Stimulated activated CD4-positive, alpha-beta T cell treated with anti-CD3 and anti-CD28 coated beads, TNF-alpha, amount 100 ng/mL, for 1 hour (primary cell): ENCODE measurements around the gene SLC2A10.
"Not testable (repeated sequence)": the region's sequence is repeated elsewhere in the genome, so short reads cannot be mapped to it uniquely, and the experiment has no call there.

Source experiments
- DNase-seq, 3 donors: peaks; one replicate each; pipeline ENCODE4 v3.0.0-alpha.2; 2020; ENCODE audit warnings: low read depth in 3 of 3, low spot score in 1 of 3

The SLC2A10 gene

DNA sequence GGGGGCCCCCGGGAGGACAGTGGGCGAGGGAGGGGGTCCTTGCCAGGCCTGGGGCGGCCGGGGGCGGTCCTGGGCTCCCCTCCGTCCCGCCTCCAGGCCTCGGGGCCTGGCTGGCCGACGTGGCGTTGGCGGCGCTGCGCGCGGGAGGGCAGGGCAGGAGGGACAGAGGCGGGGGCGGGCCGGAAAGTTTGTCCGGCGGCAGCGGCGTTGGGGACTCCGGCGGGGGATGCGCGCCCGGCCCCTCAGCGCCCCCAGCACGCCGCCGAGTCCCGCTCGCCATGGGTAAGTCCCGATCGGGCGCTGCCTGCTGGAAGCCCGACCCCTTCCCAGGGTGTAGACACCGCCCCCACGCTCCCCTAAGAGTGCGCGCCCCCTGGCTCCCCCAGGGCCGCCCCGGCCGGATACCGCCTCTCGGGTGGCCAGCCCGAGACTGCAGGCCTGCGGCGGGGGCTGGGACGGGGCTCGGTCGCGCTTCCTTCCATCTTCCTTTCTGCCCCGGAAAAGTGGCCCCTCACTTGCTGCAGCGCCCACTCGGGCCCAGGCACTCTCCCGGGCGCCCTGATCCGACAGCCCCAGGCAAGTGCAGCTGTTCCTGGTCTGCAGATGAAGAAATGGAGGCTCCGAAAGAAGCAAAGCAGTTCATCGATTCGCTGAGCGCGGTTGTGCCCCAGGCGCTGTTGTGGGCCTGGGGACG is at the start of gene SLC2A10:
Gene SLC2A10 (plus strand): TSS at position 191 of the 694 bp plus-strand sequence. CDS start 88 bp downstream, at position 279.
- DNase-seq: no peak

GRCh38 chr20:46660487-46660886 is 49.0 kb upstream of the SLC2A10 start:
- no peak for DNase-seq

DNA sequence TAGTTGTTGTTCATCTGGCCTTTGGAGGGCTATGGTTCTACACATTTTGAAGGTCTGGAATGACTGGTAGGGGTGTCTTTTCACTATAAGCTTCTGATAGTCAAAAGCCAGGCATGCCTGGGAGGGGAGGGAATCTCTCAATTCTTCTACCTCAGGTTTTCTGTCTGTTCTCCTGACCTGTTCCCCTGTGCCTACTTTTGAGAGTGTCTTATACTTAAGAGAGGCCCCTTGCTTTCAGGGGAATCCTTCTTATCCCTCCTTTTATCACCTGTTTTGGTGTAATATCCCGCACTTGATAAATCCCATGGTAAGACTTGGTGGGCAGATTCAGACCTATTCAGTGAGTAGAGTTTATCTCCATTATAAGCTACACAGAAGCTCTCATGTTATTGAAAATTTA is 47.8 kb upstream of the SLC2A10 start:
- DNase-seq: no peak

GRCh38 chr20:46663531-46663930 is 45.9 kb upstream of the SLC2A10 start:
- DNase-seq: no peak

DNA sequence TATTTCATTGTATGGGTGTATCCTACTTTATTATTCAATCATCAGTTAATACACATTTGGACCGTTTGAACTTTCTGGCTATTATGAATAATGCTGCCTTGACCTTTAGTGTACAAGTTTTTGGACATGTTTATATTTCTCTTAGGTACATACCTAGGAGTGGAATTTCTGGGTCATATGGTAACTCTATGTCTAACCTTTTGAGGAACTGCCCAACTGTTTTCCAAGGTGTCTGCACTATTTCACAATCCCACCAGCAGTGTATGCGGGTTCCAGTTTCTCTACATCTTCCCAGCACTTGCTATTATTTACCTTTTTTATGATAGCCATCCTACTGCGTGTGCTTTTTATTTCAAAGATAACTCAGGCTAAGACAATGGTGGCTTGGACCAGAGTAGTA is 43.8 kb upstream of the SLC2A10 start:
- DNase-seq: no peak

GRCh38 chr20:46666306-46666705 is 43.1 kb upstream of the SLC2A10 start:
- DNase-seq: no peak

- no peak for DNase-seq
Observed at GRCh38 chr20:46666818-46667515, 42.5 kb upstream of the SLC2A10 start.

DNA sequence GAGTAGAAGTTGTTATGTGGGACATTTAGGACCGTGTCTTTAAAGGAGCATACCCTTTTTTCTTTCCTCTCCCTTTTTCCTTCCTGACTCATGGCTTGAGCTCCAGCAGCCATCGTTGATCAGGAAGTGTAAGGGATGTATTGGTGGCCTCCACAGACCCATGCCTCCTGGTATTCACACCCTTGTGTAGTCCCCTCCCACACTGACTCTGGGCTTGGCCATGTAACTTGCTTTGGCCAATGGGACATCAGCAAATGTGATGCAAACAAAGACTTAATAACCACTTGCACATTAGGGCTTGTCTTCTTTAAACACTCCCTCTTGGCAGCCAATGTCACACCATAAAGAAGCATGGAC is 39.2 kb upstream of the SLC2A10 start:
- no peak for DNase-seq

- no peak for DNase-seq
Observed at GRCh38 chr20:46670585-46671584, 38.6 kb upstream of the SLC2A10 start.

- DNase-seq: no peak
Observed at GRCh38 chr20:46671866-46672542, 37.4 kb upstream of the SLC2A10 start.

DNA sequence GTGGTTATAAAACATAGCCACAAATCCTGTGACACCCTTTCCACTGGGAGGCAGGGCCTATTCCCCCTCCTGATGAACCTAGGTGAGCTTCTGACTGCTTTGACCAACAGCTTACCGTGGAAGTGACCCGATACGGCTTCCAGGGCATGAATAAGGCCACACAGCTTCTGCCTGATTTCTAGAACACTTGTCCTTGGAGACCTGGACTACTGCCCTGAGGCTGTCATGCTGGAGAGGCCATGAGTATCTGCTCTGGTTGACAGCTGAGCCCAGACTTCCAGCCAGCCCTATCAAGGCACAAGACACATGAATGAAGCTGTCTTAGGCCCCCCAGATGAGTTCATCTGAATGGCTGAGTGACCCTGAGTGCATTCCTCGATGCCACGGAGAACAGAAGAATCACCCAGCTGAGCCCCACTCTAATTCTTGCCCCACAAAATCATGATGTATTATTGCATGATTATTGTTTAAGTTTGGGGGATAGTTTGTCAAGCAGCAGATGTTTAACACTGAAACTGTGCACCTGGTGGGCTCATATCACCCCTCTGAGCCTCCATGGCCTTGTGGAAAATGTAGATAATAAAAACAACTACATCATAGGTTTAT is 36.8 kb upstream of the SLC2A10 start:
- DNase-seq: no peak

DNA sequence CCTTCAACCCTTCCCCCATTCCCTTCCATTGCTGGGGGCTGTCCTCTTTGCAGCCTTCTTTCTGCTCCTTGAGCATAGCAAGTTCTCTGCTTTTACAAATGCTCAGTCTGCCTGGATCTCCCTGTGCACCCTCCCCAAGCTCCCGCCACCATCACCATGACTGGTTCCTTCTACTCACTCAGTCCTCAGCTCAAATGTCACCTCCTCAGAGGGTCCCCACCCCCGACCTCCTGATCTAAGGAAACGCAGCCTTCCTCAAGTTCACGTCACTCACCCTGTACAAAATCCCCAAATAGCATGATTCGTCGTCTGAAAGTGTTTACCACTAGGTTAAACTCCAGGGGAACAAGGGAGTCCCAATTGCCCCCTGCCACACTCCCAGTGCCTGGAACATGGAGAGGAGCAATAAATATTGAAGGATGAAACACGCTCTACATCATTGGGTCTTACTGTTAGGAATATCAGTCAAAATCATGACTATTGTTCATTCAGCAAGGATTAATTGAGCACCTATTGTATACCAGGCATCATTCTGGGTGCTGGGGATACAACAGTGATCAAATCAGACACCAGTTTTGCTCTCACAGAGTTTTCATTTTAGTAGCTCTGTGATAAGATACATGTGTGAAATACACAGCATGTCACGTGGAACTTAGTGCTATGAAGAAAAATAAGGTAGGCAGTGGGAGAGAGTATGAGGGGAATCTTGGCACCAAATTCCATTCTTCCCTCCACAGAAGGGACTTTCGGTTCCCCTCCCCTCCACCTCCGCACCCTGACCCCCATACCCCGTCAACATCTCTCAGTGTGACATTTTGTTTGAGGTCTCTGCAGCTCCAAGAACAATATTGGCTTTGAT is 35.8 kb upstream of the SLC2A10 start:
- DNase-seq: no peak

DNA sequence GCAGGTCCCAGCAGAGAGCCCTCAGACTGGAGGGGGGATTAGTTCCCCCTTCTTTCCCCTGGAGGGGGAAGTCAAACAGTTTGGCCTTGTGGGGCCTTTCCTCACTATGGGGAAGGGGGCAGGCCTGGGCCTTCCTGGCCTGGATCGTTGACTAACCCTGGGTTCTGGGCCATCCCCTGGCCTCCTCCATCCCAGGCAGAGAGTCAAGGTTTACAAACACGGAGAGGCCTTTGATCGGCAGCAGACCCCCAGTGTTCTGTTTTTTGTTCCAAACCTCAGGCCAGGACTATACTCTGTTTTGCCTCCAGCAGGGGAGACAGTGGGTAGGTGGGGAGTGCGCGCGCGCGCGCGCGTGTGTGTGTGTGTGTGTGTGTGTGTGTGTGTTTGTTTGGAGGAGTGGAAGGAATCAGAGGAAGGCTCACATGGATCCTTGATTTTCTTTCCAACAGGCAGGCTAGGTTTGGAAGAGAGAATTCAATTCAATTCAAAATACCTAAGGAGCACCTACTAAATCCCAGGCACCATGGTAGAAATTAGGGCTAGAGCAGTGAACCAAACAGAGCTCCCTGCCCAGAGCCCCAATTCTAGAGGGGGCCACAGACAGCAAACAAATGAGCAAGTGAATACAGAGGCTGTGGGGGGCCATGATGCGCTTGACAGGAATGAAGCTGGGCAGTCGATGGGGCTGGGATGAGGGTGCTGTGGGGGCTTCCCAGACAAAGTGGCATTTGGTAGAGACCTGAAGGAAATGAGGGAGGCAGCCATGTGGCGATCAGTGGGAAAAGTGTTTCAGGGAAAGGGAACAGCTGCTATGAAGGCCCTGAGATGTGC is 35.0 kb upstream of the SLC2A10 start:
- no peak for DNase-seq

DNA sequence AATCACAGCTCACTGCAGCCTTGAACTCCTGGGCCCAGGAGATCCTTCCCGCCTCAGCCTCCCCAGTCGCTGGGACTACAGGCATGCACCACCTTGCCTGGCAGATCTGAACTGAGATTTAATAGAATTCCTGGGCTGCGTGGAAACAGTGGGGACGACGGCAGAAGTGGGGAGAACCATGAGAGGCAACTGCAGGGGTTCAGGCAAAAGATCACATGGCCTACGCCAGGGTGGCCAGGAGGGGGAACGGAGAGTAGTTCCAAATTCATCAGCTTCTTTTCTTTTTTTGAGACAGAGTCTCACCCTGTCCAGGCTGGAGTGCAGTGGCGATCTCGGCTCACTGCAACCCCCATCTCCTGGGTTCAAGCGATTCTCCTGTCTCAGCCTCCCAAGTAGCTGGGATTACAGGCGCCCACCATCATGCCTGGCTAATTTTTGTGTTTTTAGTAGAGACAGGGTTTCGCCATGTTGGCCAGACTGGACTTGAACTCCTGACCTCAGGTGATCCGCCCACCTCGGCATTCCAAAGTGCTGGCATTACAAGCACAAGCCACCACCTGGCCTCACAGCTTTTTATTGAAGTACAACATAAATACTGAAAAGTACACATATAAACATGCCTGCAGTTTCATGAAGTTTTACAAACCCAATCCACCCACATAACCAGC is 32.7 kb upstream of the SLC2A10 start:
- not testable (repeated sequence) for DNase-seq

DNA sequence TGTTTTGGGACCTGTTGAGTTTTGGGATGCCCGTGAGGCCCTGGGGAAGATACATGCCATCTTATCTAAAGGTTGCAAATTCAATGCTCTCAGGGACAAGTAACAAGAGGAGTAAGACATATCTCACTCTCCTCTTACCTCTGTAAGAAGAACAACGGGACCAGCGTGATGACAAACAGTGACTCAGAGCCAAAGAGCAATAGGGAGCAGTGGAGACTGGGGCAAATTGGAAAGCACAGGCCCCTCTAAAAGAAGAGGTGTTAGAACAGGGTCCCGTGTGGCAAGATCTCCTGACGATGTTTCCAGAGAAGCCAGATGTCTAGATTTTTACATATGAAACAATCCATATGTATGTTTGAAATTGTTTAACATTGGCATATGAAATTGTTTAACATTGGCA is 31.8 kb upstream of the SLC2A10 start:
- DNase-seq: no peak

GRCh38 chr20:46678516-46678915 is 30.9 kb upstream of the SLC2A10 start:
- no peak for DNase-seq

DNA sequence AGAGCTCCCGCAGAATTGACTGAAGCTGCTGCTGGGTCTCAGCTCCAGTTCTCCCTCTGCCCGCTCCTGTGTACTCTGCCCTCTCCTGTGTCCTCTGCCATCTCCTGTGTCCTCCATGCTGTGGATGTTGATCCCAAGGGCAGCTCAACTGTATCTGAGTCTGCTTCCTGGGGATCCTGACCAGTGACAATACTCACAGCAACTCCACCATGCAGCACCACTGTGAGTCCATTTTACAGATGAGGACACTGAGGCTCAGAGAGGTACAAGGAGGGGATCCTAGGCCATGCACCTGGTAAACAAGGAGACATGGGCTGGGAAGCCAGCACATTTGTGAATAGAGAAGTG is 28.8 kb upstream of the SLC2A10 start:
- no peak for DNase-seq
